T-helper 1 cell treated with Interleukin-12 subunit alpha and Interleukin-12 subunit beta and Interleukin-4 antibody, amounts not matched to agents 30 ng/mL and 1 ng/mL, for 36 hours (primary cell): ENCODE measurements around the gene TMEM178B. TPM values are rescaled to one million over a fixed set of nuclear protein-coding genes. Genes with fewer than 3 reads are reported as not detected.
"Not testable (repeated sequence)": the region's sequence is repeated elsewhere in the genome, so short reads cannot be mapped to it uniquely, and the experiment has no call there.

Experiments used
- intact Hi-C: fragments of 100-400 bp; cut with micrococcal nuclease; formaldehyde crosslinking; loops from one replicate; pipeline ENCODE4 v1.15.1; 2024
- total RNA-seq: library from RNA; stranded (reverse); gene quantifications from 2 replicates; pipeline ENCODE4 v1.2.3, GENCODE V29; 2022

The TMEM178B gene
- total RNA-seq, 1 donor from 2014 or later: 6.5 TPM

- intact Hi-C loops: no loop called here
These were observed 304.5 kb downstream of the TMEM178B start for GRCh38 chr7:141378405-141378804.

DNA sequence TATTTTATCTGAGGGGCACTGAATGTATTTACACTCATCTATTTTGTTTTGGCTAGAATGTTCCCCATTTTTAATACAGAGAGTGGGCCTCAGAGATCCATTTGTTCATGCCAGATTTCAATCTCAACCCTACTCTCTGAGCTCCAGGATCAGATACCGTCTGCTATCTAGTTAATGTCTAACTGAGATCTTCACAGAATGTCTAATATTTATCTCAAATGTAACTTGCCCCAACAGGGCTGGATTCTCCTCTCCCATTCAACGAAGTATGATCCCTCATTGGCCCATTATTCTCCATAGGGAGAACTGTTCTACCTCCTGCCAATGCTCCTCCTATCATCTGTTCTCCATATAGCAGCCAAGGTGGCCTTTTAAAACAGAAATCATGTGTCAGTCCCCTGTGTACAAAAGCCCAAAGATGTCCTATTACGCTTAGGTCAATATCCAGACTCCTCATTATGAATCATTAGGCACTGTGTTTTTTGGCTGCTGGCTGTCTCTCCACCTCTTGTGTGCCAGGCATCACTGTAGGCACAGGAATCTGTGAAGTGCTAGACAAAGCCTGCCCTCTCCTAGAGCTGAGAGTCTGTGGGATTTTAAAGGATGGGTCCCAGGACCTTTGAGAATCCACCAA is 308.0 kb downstream of the TMEM178B start:
- intact Hi-C loops: no loop called here

DNA sequence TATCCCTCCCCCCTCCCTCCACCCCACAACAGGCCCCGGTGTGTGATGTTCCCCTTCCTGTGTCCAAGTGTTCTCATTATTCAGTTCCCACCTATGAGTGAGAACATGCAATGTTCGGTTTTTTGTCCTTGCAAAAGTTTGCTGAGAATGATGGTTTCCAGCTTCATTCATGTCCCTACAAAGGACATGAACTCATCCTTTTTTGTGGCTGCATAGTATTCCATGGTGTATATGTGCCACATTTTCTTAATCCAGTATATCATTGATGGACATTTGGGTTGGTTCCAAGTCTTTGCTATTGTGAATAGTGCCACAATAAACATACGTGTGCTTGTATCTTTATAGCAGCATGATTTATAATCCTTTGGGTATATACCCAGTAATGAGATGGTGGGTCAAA is 309.5 kb downstream of the TMEM178B start:
- intact Hi-C loops: not testable (repeated sequence)

DNA sequence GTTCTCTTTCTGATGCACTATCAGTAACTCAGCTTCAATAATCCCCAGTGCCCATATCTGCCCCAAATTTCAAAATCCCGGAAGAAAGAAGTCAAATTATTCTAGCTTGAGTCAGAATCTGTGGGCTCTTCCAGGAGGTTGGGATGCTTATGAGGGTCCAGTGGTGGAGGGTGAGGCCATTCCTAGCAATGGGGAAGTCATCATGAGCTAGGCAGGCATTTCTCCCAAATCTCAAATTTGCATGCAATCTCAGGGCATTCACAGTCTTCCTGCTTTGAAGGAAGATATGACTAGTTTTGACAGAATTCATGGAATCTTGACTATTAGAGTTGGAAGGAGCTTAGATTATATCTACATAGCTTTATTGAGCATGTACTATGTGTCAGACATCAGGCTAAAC is 313.0 kb downstream of the TMEM178B start:
- intact Hi-C loops: no loop called here

GRCh38 chr7:141387521-141388217 is 313.8 kb downstream of the TMEM178B start:
- intact Hi-C loops: no loop called here

- intact Hi-C loops: no loop called here
These were observed 315.4 kb downstream of the TMEM178B start for GRCh38 chr7:141389140-141389796.

DNA sequence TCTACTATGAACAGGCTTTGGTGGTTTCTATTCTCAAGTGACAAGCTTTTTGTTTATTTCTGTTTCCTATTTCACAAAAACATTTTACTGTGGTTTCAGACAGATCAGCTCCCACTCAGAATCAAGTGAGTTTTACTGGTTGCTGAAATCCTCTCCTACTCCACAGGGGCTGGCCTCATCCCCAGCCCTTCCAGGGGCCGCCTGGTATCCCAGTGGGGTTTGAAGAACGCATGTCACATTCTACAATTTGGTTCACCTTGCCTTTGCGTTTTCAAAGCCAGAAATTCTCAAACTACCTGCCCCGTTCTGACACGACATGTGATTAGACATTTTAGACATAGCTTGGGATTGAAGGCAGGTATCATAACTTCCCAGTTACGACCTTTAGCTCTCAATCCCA is 316.5 kb downstream of the TMEM178B start:
- intact Hi-C loops: no loop called here

- intact Hi-C loops: no loop called here
These were observed 319.2 kb downstream of the TMEM178B start for GRCh38 chr7:141393056-141393455.

GRCh38 chr7:141397236-141398163 is 323.6 kb downstream of the TMEM178B start:
- intact Hi-C loops: no loop called here

DNA sequence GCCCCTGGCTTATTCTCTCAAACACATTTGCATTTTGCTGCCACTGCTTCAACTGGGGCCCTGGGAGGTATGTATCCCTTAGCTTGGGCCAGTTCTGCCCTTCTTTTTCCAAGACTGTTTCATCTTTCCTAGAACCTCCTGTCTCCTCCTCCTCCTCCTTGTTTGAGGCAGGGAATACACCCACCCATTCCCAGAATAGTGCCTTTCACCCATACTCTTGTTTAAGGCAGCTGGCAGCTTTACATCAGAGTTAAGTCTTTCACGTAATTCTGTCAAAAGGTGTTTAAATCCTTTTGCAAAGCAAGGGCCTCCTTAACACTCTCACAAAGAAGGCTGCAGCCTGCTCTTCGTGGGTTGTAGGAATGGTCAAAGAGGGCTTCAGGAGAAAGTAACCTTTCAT is 326.5 kb downstream of the TMEM178B start:
- intact Hi-C loops: no loop called here

DNA sequence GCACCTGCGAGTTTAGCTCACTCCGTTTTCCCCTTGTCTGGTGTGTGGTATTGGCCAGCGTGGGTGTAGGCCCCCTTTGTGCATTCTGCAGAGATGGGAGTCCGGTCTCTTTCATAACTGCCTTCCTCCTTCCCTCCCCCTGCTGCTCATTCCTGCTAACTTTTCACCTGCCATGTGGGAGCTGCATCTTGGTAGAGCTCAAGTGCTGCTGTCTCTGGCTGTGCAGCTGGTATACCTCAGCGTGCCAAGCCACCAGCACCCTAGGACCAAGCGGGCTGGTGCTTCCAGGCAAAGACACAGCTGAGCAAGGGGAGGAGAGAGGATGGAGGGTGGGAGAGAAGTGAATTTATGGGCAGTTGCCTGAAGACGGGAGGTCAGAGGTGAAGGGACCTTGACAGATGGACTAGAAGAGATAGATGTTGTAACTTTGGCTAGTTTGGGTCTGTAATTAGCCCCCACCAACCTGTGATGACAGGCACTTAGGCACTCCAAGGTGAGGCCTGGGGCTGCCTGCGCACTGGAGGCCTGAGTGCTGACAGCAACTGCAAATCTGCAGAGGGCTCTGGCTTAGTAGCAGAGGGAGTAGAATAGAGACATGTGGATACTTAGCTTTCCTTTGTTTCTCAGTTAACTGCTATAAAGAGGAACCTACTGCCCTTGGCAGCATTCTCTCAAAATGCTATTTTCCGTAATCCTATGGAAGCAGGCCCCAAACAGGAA is 328.6 kb downstream of the TMEM178B start:
- intact Hi-C loops: no loop called here

GRCh38 chr7:141403846-141404245 is 330.0 kb downstream of the TMEM178B start:
- intact Hi-C loops: not testable (repeated sequence)

GRCh38 chr7:141406347-141406746 is 332.5 kb downstream of the TMEM178B start:
- intact Hi-C loops: no loop called here

DNA sequence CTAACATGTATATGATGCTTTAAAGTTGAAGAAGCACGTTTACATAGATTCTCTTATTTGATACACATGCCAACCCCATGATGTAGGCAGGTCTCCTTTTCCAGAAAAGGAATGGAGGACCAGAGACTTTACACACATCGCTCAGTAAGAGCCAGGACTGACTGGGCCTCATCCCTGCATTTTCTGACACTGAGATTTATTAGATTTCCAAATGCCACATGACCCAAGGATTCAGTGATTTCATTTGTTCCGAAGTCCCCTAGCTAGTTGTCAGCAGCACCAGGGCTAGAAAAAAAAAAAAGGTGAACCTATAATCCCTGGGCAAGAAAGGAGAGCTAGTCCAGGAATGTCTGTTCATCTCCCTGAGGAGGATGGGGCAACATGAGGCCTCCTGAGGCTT is 334.0 kb downstream of the TMEM178B start:
- intact Hi-C loops: no loop called here

- intact Hi-C loops: no loop called here
These were observed 334.6 kb downstream of the TMEM178B start for GRCh38 chr7:141408440-141408839.

DNA sequence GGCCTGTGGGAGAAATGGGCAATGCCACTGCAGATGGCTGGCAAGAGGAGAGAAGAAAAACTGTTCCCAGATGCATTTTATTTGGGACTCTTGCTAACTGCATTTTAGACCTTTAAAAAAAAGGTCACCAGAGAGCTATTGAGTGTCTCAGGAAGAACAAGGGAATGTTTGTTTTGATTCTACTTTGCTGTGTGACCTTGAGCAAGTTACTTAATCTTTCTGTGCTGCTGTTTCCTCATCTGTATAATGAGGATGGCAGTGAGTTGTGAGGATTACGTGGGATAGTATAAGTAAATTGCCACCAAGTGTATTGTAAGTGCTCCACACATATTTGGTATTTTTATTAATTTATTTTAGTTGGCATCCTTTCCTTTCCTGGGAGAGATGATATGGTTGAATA is 335.4 kb downstream of the TMEM178B start:
- intact Hi-C loops: no loop called here

- intact Hi-C loops: no loop called here
These were observed 336.0 kb downstream of the TMEM178B start for GRCh38 chr7:141409801-141410329.

DNA sequence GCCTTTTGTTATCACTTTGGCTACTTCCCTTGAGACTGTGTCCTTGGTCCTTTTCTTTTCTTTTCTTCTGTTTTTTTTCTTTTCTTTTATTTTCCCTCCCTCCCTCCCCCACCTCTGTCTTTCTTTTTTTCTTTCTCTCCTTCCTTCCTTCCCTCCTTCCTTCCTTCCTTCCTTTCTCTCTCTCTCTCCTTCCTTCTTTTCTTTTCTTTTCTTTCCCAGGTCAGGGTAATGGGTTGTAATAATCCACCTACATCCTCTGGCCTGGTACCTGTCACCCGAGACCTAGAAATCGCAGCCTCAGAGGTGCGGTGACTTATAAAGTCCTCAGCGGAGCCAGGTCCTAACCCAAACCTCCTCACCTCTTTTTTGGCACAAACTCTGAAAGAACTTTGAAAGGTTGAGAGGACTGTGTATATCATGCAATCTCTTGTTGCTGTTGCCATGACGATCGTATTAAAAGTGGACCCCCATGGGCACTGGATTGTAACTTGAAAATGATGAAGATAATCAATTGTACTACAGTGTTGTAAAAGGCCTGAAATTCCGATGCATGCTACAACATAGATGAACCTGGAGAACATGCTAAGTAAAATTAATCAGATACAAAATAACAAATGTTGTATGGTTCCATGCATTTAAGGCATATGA is 336.6 kb downstream of the TMEM178B start:
- intact Hi-C loops: no loop called here

DNA sequence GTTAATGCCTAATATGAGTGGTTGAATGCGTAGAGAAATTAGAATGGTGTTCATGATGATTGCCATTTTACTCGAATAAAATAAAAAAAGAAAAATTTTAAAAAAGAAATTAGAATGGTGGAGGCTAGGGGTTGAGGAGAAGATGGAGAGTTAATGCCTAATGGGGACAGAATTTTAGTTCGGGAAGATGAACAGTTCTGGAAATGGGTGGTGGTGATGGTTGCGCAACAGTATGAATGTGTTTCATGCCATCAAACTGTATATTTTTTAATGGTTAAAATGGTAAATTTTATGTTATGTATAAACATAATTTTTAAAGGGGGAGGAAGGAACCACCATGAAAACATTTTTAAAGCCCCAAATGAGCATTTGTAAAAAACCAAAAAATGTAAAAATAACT is 337.3 kb downstream of the TMEM178B start:
- intact Hi-C loops: no loop called here

DNA sequence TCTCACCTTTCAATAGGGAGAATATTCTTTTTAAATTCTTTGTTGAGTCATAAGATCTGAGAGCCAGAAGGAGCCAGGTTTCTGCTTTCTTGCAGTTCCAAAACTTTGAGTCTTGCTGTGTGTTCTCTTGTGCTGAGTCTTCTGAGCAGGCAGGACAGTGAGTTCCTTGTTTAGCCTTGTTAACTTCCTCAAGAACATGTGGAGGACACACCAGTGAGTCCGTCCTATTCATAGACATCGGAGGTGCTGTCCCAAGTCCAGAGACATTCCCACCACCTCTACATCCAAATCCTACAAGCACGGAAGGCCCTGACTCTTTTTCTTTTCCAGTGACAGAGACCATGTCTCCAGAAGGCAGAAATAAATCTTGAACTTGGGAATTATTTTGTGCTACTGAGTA is 342.1 kb downstream of the TMEM178B start:
- intact Hi-C loops: no loop called here
